Adipose tissue (tissue), 3 donors: ENCODE results near the gene AQP11. TPM values are rescaled to one million over a fixed set of nuclear protein-coding genes. Genes with fewer than 3 reads are reported as not detected.
"Not testable (repeated sequence)": the region's sequence is repeated elsewhere in the genome, so short reads cannot be mapped to it uniquely, and the experiment has no call there.

Experiments
- H3K27ac ChIP-seq: one replicate; pipeline ENCODE4 v1.5.1; 2013; ENCODE audit warnings: low read depth, low read length
- WGBS, 3 donors: extraction: QIAGEN DNeasy Blood & Tissue Kit; methylation state at CpG; one replicate each; pipeline ENCODE4 v1.1.7; 2013; 5-methylcytosine and 5-hydroxymethylcytosine counted together
- polyA plus RNA-seq, 3 donors: library from polyadenylated mRNA; stranded (reverse); fragments of 200-250 nt; gene quantifications; one replicate each; pipeline ENCODE4 v1.2.3, GENCODE V29; 2013
- donor health status: healthy with polysubstance abuse.
- donor health status: Bipolar disorder and iron deficiency.
- donor health status: healthy.

Gene AQP11
- polyA plus RNA-seq, 3 donors, result 0.22 to 1.9 (median 1.1) TPM

DNA sequence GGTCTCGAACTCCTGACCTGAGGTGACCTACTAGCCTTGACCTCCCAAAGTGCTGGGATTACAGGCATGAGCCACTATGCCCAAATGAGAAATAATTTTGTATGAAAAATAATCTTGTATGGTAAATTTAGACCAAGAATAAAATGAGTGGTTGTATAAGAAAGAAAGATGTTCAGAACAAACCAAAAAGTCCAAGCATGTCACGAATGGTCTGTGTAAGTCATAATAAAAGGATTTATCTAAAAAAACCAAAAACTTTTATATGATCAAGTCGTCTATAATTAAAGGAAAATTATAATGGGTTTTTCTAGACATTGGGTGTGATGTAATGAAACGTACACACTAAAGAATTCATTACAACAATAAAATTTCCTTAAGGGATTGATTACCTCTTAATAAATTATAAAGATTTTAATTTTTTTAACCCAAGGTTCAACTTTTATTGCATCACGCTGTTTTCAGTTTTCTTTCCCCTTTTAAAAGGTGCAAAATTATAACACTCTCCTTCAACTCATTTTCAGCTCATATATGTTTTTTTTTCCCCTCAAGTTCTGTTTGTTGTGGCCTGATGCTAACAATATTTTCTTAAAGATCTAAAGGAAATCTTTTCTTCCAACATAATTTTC, 8.9 kb upstream of the AQP11 start:
- WGBS, 3 donors, result 80 to 92% (median 84%) methylated on average over 5 of the region's 5 CpGs
- H3K27ac ChIP-seq, result no peak overlapping the region

GRCh38 chr11:77589181-77589520, 602 bp upstream of the AQP11 start:
- WGBS, 3 donors, result 1 to 3% (median 3%) methylated on average over 19 of the region's 19 CpGs
- no peak overlapping the region for H3K27ac ChIP-seq

GRCh38 chr11:77590194-77590782, 535 bp downstream of the AQP11 start:
- 3 to 11% (median 10%) methylated on average over 31 of the region's 31 CpGs for WGBS, 3 donors
- no peak overlapping the region for H3K27ac ChIP-seq

DNA sequence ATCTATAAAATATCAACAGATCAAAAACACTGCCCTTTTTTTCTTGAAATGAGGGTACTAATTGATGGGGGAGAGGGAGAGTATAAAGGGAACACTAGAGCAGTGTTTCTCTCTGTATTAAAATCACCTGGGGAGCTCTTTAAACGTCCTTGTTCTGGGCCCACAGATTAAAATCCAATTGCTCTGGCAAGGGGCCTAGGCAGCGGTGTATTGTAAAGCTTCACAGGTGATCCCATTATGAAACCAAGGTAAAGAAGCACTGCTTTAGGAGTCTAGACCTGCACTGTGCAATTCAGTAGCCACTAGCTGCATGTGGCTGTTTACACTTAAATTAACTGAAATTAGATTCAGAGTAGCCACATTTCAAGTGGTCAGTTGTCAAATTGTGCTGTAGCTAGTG, 3.0 kb downstream of the AQP11 start:
- 44 to 76% (median 71%) methylated on average over 2 of the region's 2 CpGs for WGBS, 3 donors
- H3K27ac ChIP-seq, result no peak overlapping the region

- H3K27ac ChIP-seq, result no peak overlapping the region
Measured at GRCh38 chr11:77593883-77594282, 4.1 kb downstream of the AQP11 start.

- H3K27ac ChIP-seq, result no peak overlapping the region
- WGBS, 3 donors, result 87 to 98% (median 93%) methylated on average over 2 of the region's 2 CpGs
Measured at GRCh38 chr11:77596626-77597025, 6.9 kb downstream of the AQP11 start.

DNA sequence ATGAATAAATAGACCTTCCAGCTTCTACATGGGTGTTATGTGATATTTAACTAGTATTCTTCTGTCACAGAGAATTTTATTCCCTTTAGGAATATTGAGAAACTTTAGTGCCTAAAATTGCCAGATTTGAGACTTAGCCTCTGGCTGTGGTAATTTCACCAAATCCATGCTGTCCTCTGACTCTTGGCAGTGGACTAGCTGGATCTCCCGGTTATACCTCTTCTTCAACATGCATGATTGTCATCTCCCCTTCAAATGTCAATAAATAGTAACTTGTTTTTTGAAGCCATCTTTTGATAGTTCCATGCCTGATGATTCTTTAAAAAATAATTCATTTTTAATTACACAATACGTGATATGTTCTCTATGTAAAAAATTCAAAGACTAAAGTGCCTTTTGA, 8.4 kb downstream of the AQP11 start:
- WGBS, 3 donors, result 81 to 97% (median 94%) methylated on average over 2 of the region's 2 CpGs

DNA sequence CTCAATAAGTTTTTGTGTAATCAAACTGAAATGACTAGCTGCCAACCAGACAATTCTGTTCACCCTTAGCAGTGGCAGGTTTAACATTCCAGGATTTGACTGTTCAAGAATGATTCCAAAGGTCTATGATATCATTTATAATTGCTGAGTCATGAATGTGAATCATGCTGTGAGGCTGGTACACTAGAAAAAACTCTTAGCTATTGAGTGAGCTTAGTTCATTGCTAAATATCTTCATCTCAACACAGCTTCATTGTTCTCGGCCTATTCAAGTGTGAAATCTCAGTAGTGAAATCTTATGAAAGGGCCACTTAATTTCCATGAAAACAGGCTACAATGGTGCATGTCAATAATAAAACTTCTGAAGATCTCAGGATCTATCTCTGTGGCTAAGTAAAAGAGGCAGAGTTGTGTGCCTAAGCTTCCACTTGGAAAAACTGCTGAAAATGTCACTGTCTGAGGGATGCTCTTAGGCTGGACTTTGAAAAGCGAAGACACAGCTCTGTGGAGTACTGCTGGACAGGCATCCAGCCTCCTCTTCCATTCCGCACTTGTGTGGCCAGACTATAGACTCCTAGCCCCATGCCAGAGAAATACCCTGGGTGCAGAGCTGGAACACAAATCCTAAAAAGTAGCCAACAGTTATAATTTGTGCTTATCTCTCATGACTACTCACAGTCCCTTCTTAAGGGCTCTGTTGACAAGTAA, 12.8 kb downstream of the AQP11 start:
- no peak overlapping the region for H3K27ac ChIP-seq

More for the DNA sequence above, 8.4 kb downstream of the AQP11 start:
- H3K27ac ChIP-seq, result no peak overlapping the region

DNA sequence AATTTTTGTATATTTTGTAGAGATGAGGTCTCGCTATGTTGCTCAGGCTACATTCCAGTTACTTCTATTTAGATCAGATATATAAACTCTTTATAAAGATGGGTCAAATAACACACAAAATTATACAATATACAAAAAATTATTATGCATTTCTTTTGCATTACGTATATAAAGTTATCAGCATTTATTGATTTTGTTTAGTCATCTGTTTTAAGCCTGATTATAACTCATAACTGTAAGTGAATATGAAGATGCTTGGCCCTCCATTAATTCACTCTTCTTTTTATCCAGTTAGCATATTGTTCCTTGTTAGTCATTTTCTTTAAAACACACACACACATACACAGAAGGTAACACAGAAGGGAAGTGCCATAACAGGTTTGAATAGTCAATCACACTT, 14.5 kb downstream of the AQP11 start:
- WGBS, 3 donors, result 73 to 97% (median 97%) methylated on average over 2 of the region's 2 CpGs
- no peak overlapping the region for H3K27ac ChIP-seq

More for the DNA sequence above, 12.8 kb downstream of the AQP11 start:
- WGBS, 3 donors, result 81 to 92% (median 90%) methylated on average over 3 of the region's 3 CpGs

DNA sequence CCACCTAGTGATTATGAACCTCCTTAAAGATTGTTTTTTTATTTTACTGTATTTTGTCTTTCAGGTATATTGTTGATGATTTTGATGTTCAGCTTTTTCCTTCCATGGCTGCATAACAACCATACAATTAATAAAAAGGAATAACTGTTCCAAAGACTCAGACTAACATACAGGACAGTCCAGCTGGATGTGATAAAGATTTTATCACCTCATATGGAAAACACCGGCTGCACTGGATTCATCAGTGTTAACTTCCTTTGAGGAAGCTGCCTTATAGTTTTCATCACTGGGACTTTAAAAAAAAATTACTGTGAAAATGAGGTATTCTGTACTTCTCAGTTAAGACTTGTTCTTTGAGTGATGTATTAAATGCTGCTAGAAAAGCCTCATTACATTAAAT, 19.5 kb downstream of the AQP11 start:
- 63 to 72% (median 72%) methylated on average over 1 of the region's 1 CpG for WGBS, 3 donors
- no peak overlapping the region for H3K27ac ChIP-seq

- no peak overlapping the region for H3K27ac ChIP-seq
Measured at GRCh38 chr11:77611921-77612320, 22.2 kb downstream of the AQP11 start.

- H3K27ac ChIP-seq, result no peak overlapping the region
- WGBS, 3 donors, result 87 to 88% (median 88%) methylated on average over 3 of the region's 3 CpGs
Measured at GRCh38 chr11:77617892-77618291, 28.1 kb downstream of the AQP11 start.

GRCh38 chr11:77619576-77620198, 29.9 kb downstream of the AQP11 start:
- WGBS, 3 donors, result 75 to 93% (median 92%) methylated on average over 3 of the region's 3 CpGs
- no peak overlapping the region for H3K27ac ChIP-seq

DNA sequence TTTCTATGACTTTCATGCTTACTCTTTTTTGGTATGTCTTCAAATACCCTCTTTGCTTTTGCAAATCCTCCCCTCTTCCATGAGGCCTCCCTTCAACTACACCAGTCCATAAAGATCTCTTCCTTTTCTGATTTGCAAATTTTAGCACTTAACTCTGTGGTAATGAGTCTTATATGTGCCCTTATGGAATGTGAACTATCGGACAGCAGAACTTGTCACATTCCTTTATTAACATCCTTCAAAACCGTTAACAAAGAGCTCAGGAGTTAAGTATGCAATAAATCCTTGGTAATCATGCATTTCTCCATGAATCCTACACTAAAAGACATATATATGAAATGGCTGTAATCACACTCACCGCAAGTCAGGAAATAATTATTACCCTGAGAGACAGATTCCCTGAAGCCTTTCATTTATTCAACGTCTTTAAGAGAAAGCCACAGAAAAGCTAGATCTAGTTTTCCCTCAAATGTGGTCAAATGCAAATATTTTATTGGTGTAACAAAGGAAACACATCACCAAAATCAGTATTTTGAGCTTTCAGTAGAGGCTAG, 40.5 kb downstream of the AQP11 start:
- WGBS, 3 donors, result 77 to 89% (median 79%) methylated on average over 4 of the region's 4 CpGs
- H3K27ac ChIP-seq, result no peak overlapping the region

DNA sequence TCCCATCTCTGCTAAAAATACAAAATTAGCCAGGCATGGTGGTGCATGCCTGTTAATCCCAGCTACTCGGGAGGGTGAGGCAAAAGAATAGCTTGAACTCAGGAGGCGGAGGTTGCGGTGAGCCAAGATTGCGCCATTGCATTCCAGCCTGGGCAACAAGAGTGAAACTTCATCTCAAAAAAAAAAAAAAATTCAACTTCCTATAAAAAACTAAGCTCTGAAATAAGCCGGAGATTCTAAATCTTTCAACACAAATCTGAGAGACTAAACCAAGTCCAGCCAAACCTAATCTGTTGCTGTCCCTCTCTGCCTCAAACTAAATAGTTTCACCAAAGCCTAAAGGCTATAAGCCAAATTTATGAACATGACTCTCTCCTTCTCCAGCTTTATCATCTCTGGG, 44.2 kb downstream of the AQP11 start:
- WGBS, 3 donors, result 53 to 88% (median 59%) methylated on average over 5 of the region's 5 CpGs

GRCh38 chr11:77636731-77637344, 47.1 kb downstream of the AQP11 start:
- H3K27ac ChIP-seq, result no peak overlapping the region
- 2% methylated on average over 14 of the region's 14 CpGs for WGBS, 3 donors

More for the DNA sequence above, 44.2 kb downstream of the AQP11 start:
- H3K27ac ChIP-seq, result not testable (repeated sequence)

DNA sequence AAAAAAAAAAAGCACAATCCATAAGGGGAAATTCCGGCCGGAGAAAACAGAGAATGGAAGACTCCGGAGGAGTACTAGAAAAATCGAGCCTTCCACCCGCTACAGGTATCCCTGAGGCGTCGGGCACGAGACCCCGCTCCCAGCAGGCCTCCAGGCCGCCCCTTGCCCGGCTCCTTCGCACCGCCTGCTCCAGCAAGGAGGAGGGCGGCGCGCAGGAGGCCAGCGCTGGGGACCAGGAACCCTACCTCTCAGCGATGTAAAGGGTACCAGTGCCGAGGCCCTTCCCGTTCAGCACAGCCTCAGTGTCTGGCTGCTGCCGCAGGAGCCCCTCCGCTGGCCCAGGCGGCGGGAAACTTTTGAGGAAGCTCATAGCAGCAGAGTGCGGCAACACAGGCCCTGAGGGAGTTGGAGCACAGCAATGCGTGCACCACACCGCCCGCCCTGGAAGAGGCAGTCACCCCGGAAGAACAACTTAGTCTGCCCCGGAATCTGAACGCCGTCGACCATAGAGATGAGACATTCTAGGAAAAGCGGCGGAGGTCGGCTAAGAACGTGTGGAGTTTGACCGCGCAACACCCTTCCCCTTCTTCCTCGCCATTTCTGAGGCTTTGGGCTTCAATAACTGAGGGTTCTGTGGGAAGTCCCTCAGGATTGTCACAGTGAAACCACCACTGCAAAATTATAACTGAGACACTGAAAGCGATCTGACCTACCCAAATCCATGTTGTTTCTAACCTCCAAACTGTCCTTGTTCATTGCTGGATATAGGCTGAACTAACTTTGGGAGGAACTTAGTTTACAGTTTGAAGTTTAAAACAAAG, 47.8 kb downstream of the AQP11 start, which contains the start of gene CLNS1A:
Gene CLNS1A, minus strand, starts transcription at position 450 of the 821 bp plus-strand sequence. Its CDS starts 80 bp downstream, at position 370.
- 0 to 1% (median 1%) methylated on average over 38 to 41 of the region's 41 CpGs for WGBS, 3 donors
- H3K27ac ChIP-seq, result no peak within 1 kb of the TSS

- 77 to 83% (median 78%) methylated on average over 2 of the region's 2 CpGs for WGBS, 3 donors
- no peak overlapping the region for H3K27ac ChIP-seq
Measured at GRCh38 chr11:77642228-77642627, 52.5 kb downstream of the AQP11 start.
